ENCODE data around the gene GAPVD1.
A peak's percentile ranks its signal among the peaks of the same experiment; 100 is the strongest.

The GAPVD1 gene

DNA sequence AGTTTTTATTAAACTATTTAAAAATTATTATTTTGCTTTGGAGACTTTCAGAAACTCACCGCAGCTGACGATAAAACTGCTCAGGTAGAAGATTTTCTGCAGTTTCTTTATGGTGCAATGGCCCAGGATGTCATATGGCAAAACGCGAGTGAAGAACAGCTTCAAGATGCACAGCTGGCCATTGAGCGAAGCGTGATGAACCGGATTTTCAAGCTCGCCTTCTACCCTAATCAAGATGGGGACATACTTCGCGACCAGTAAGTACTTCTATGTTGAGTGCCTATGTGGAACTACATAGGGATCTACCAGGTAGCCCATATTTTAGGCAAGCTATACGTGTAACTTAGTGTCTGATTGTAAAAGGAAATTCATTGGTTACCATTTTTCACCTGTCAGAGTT lies 94.0 kb downstream of the GAPVD1 start:
- Mint-ChIP-seq H3K36me3 (ENCODE audit: low read depth) (peaks cover 54% of the 10 kb centered on the region), H3K27ac (no peak overlapping the region), H3K4me1 (ENCODE audit: low read depth) (no peaks in the 10 kb centered on the region), H3K4me3 (no peak overlapping the region), H3K27me3 (ENCODE audit: low read depth) (no peaks in the 10 kb centered on the region), H3K9me3 (no peaks in the 10 kb centered on the region)
- DNase-seq (ENCODE audit: low spot score), result no peak

- Mint-ChIP-seq H3K4me3 (no peak overlapping the region), H3K36me3 (ENCODE audit: low read depth) (peaks cover 50% of the 10 kb centered on the region), H3K27ac (no peak overlapping the region), H3K4me1 (ENCODE audit: low read depth) (no peaks in the 10 kb centered on the region), H3K9me3 (no peaks in the 10 kb centered on the region), H3K27me3 (ENCODE audit: low read depth) (no peaks in the 10 kb centered on the region)
- DNase-seq (ENCODE audit: low spot score), result no peak
Measured at GRCh38 chr9:125356032-125356431, 94.4 kb downstream of the GAPVD1 start.

- H3K4me1 Mint-ChIP-seq (ENCODE audit: low read depth), result peaks cover 5% of the 10 kb centered on the region
- H3K4me3 Mint-ChIP-seq, result no peak overlapping the region
- no peaks in the 10 kb centered on the region for H3K9me3 Mint-ChIP-seq
- peaks cover 30% of the 10 kb centered on the region for H3K36me3 Mint-ChIP-seq (ENCODE audit: low read depth)
- H3K27me3 Mint-ChIP-seq (ENCODE audit: low read depth), result no peaks in the 10 kb centered on the region
- no peak for DNase-seq (ENCODE audit: low spot score)
- H3K27ac Mint-ChIP-seq, result no peak overlapping the region
Measured at GRCh38 chr9:125359011-125359410, 97.4 kb downstream of the GAPVD1 start.

- Mint-ChIP-seq H3K4me1 (ENCODE audit: low read depth) (peaks cover 5% of the 10 kb centered on the region), H3K4me3 (no peak overlapping the region), H3K27me3 (ENCODE audit: low read depth) (no peaks in the 10 kb centered on the region), H3K36me3 (ENCODE audit: low read depth) (peaks cover 32% of the 10 kb centered on the region), H3K27ac (no peak overlapping the region), H3K9me3 (no peaks in the 10 kb centered on the region)
- DNase-seq (ENCODE audit: low spot score), result no peak
Measured at GRCh38 chr9:125360601-125361000, 99.0 kb downstream of the GAPVD1 start.

- H3K27ac Mint-ChIP-seq, result no peak overlapping the region
- H3K4me1 Mint-ChIP-seq (ENCODE audit: low read depth), result peaks cover 5% of the 10 kb centered on the region
- DNase-seq (ENCODE audit: low spot score), result no peak
- no peaks in the 10 kb centered on the region for H3K27me3 Mint-ChIP-seq (ENCODE audit: low read depth)
- peaks cover 29% of the 10 kb centered on the region for H3K36me3 Mint-ChIP-seq (ENCODE audit: low read depth)
- no peaks in the 10 kb centered on the region for H3K9me3 Mint-ChIP-seq
- no peak overlapping the region for H3K4me3 Mint-ChIP-seq
Measured at GRCh38 chr9:125361837-125362531, 100.4 kb downstream of the GAPVD1 start.

- Mint-ChIP-seq H3K36me3 (ENCODE audit: low read depth) (peaks cover 14% of the 10 kb centered on the region), H3K9me3 (no peaks in the 10 kb centered on the region), H3K4me3 (no peak overlapping the region), H3K4me1 (ENCODE audit: low read depth) (peaks cover 2% of the 10 kb centered on the region), H3K27me3 (ENCODE audit: low read depth) (no peaks in the 10 kb centered on the region), H3K27ac (no peak overlapping the region)
- DNase-seq (ENCODE audit: low spot score), result no peak
Measured at GRCh38 chr9:125366676-125367075, 105.0 kb downstream of the GAPVD1 start.

GRCh38 chr9:125370786-125371185 lies 109.2 kb downstream of the GAPVD1 start:
- Mint-ChIP-seq H3K36me3 (ENCODE audit: low read depth) (peaks cover 2% of the 10 kb centered on the region), H3K4me3 (no peak overlapping the region), H3K4me1 (ENCODE audit: low read depth) (peaks cover 2% of the 10 kb centered on the region), H3K9me3 (no peaks in the 10 kb centered on the region), H3K27ac (no peak overlapping the region), H3K27me3 (ENCODE audit: low read depth) (no peaks in the 10 kb centered on the region)
- no peak for DNase-seq (ENCODE audit: low spot score)

GRCh38 chr9:125372441-125373226 lies 111.0 kb downstream of the GAPVD1 start:
- no peaks in the 10 kb centered on the region for H3K36me3 Mint-ChIP-seq (ENCODE audit: low read depth)
- H3K27ac Mint-ChIP-seq, result no peak overlapping the region
- no peaks in the 10 kb centered on the region for H3K9me3 Mint-ChIP-seq
- no peaks in the 10 kb centered on the region for H3K27me3 Mint-ChIP-seq (ENCODE audit: low read depth)
- H3K4me3 Mint-ChIP-seq, result no peak overlapping the region
- H3K4me1 Mint-ChIP-seq (ENCODE audit: low read depth), result peaks cover 2% of the 10 kb centered on the region
- no peak for DNase-seq (ENCODE audit: low spot score)

DNA sequence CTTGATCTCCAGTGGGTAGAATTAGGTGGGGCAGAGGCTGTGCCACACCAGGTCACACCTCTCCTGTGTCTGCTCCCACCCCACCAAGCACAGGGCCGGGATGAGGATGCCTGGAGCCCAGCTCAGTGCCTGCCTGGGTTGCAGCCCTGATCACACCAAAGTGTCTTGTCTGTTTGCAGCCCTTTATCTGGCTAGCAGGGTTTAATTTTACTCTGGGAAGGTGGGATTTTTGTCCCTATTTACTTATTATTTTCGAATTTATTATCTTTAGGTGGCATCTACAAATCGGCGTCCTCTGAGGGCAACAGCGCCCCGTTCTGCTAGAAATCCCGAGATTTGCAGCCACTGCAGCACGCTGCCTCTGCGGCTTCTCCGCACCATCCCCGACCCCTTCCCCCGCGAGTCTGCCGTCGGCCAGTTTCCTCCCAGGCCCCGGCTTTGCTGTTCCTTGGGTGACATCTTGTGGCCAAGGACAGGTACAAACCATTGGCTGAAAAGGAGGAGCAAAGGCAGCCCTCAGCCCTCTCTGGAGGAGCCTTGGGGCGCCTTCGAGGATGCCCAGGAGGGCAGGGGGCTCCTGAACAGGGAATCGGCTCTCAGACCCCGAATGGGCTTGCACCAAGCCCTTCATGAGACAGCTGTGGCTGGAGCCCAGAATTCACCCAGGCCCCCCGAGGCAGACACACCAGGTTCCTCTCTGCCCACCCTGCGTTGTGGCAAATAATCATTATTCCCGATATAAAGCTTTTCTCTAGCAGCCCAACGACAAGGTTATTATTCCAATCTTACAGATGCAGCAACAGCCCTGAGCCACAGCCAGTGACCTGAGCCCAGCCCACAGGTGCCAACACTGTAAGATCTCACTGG lies 113.0 kb downstream of the GAPVD1 start:
- H3K4me3 Mint-ChIP-seq, result peak overlapping the region; percentile 70
- DNase-seq (ENCODE audit: low spot score), result peak; percentile 56
- H3K27ac Mint-ChIP-seq, result no peak overlapping the region
- H3K27me3 Mint-ChIP-seq (ENCODE audit: low read depth), result peaks cover 2% of the 10 kb centered on the region
- H3K9me3 Mint-ChIP-seq, result no peaks in the 10 kb centered on the region
- H3K4me1 Mint-ChIP-seq (ENCODE audit: low read depth), result peaks cover 2% of the 10 kb centered on the region
- no peaks in the 10 kb centered on the region for H3K36me3 Mint-ChIP-seq (ENCODE audit: low read depth)

DNA sequence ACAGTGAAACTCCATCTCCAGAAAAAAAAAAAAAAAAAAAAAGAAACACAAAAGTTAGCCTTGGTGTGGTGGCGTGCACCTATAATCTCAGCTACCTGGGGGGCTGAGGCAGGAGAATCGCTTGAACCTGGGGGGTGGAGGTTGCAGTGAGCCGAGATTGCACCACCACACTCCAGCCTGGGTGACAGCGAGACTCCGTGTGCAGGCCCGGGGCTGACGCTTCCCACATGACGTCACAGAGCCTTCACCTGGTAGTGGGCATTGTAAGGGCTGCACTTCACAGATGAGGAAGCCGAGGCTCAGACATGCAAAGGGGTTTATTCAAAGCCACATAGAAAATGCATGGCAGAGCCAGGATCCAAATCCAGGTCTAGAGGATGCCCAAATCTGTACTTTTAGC lies 114.2 kb downstream of the GAPVD1 start:
- DNase-seq (ENCODE audit: low spot score), result no peak
- Mint-ChIP-seq H3K9me3 (no peaks in the 10 kb centered on the region), H3K27ac (no peak overlapping the region), H3K27me3 (ENCODE audit: low read depth) (peaks cover 2% of the 10 kb centered on the region), H3K4me1 (ENCODE audit: low read depth) (peaks cover 2% of the 10 kb centered on the region), H3K4me3 (no peak overlapping the region), H3K36me3 (ENCODE audit: low read depth) (no peaks in the 10 kb centered on the region)

DNA sequence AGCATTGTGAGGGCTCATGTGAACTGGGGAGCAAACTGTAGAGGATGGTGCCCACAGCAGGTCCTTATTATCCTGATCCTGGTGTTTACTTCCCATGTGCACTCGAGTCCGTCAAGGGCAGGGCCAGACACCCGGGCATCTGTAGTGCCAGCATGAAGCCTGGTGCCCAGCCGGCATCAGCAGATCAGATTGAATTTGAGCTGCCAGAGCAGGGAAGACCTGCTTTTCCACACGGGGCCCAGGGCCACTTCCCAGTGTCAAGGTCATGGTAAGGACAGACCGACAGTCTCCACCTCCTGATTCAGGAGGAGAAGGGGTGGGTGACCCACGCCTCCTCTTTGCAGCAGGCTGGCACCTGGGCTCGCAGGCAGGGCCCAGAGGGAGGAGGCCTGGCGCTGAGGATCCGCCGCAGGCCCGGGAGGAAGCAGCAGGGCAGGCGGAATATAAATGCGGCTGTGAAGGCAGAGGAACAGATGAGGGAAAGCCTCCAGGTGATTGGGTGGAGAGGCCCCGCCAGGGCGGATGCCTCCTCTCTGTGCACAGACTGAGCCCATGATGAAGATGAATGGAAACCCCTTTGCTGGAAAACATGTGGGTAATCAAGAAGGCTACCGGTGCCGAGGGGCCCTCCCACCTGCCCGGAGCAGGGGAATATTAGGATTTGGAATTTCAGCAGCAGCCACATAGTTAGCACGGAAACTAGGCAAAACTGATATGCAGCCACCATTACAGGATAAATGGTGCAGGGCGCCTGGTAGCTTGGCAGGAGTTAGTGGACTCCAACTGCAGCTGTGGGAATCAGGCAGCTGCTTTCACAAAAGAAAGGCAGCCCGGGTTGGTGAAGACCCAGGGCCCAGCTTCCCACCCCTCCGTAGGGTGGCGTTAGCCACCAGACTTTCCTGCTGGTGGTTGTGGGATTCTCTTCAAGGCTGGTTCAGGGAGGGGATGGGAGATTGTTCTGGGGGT lies 114.9 kb downstream of the GAPVD1 start:
- no peak overlapping the region for H3K4me3 Mint-ChIP-seq
- H3K27me3 Mint-ChIP-seq (ENCODE audit: low read depth), result peaks cover 2% of the 10 kb centered on the region
- H3K4me1 Mint-ChIP-seq (ENCODE audit: low read depth), result peaks cover 2% of the 10 kb centered on the region
- H3K9me3 Mint-ChIP-seq, result no peaks in the 10 kb centered on the region
- H3K36me3 Mint-ChIP-seq (ENCODE audit: low read depth), result no peaks in the 10 kb centered on the region
- DNase-seq (ENCODE audit: low spot score), result no peak
- H3K27ac Mint-ChIP-seq, result no peak overlapping the region

GRCh38 chr9:125377584-125378250 lies 116.1 kb downstream of the GAPVD1 start:
- no peak overlapping the region for H3K27ac Mint-ChIP-seq
- H3K4me1 Mint-ChIP-seq (ENCODE audit: low read depth), result peaks cover 2% of the 10 kb centered on the region
- H3K36me3 Mint-ChIP-seq (ENCODE audit: low read depth), result no peaks in the 10 kb centered on the region
- DNase-seq (ENCODE audit: low spot score), result no peak
- H3K9me3 Mint-ChIP-seq, result no peaks in the 10 kb centered on the region
- H3K27me3 Mint-ChIP-seq (ENCODE audit: low read depth), result peaks cover 2% of the 10 kb centered on the region
- H3K4me3 Mint-ChIP-seq, result no peak overlapping the region

GRCh38 chr9:125378778-125379177 lies 117.2 kb downstream of the GAPVD1 start:
- Mint-ChIP-seq H3K36me3 (ENCODE audit: low read depth) (no peaks in the 10 kb centered on the region), H3K27me3 (ENCODE audit: low read depth) (peaks cover 2% of the 10 kb centered on the region), H3K27ac (no peak overlapping the region), H3K4me3 (no peak overlapping the region), H3K4me1 (ENCODE audit: low read depth) (peaks cover 2% of the 10 kb centered on the region), H3K9me3 (no peaks in the 10 kb centered on the region)
- DNase-seq (ENCODE audit: low spot score), result no peak
